Ectodermal cell (in vitro differentiated cells): Measurements from ENCODE around the gene OR6M1.

Experiments
- H3K27ac ChIP-seq: 2 replicates; pipeline ENCODE4 v1.7.0; 2013; ENCODE audit warnings: mild to moderate bottlenecking, low read depth, low read length; ENCODE audit not compliant: insufficient read depth, poor library complexity, severe bottlenecking
- H3K27me3 ChIP-seq: 2 replicates; pipeline ENCODE4 v1.7.0; 2013; ENCODE audit warnings: mild to moderate bottlenecking, low read length; ENCODE audit not compliant: insufficient read depth, control insufficient read depth, poor library complexity, severe bottlenecking
- H3K36me3 ChIP-seq: one replicate; pipeline ENCODE4 v1.7.0; 2013; ENCODE audit warnings: low read length; ENCODE audit not compliant: control insufficient read depth, insufficient read depth
- H3K4me1 ChIP-seq: one replicate; pipeline ENCODE4 v1.7.0; 2013; ENCODE audit warnings: low read length; ENCODE audit not compliant: control insufficient read depth, insufficient read depth
- H3K4me3 ChIP-seq: 2 replicates; pipeline ENCODE4 v1.7.0; 2013; ENCODE audit warnings: low read depth, low read length, control low read depth; ENCODE audit not compliant: insufficient read depth
- H3K9me3 ChIP-seq: 2 replicates; pipeline ENCODE4 v1.7.0; 2013; ENCODE audit warnings: mild to moderate bottlenecking, low read length, moderate library complexity; ENCODE audit not compliant: control insufficient read depth
- WGBS, 2 experiments: methylation state at CpG; one replicate each; pipeline ENCODE4 v1.1.7; 2013; ENCODE audit warnings: missing lambda C conversion rate in 2 of 2; 5-methylcytosine and 5-hydroxymethylcytosine counted together

OR6M1 gene

DNA sequence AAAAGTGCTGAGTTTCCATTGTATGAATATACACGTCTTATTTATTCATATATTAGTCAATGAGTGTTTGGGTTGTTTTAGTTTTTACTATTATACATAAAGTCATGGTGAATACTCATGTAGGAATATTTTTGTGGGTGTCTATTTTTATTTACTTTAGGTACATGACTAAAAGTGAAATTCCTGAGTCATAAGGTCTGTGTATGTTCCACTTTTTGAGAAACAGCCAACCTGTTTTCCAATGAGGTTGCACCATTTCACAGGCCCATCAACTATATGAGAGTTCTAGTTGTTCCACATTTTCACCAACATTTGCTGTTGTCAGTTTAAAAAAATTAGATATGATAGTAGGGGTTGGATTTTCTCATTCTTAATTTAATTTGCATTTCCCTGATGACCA lies 45.3 kb downstream of the OR6M1 start:
- no peaks in the 10 kb centered on the region for H3K27me3 ChIP-seq

DNA sequence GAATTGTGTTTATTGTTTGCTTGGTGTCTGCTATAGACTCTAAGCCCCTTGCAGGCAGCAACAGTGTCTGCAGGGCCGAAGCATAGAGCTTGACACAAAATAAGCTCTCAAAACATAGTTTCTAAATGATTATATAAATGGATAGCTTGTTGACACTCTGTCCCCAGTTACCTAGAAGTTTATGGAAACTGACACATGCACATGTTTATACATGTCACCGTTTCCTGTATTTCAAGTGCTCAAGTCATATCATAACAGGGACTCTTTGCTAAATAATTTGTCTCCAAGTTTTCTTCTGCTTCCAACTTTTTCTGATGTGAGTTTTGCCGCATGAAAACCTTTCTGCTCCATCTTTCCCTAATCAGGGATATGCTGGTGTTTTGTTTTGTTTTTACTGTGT lies 48.2 kb downstream of the OR6M1 start:
- Histone ChIP-seq H3K27ac (no peak overlapping the region), H3K9me3 (no peaks in the 10 kb centered on the region), H3K36me3 (no peaks in the 10 kb centered on the region), H3K4me3 (no peak overlapping the region), H3K27me3 (no peaks in the 10 kb centered on the region), H3K4me1 (no peaks in the 10 kb centered on the region)
- 90 to 97% methylated on average over 2 to 3 of the region's 3 CpGs for WGBS, 2 experiments

More for the DNA sequence above, 45.3 kb downstream of the OR6M1 start:
- no peaks in the 10 kb centered on the region for H3K4me1 ChIP-seq
- no CpG with 5 or more reads among the region's 1 CpG for WGBS, 2 experiments
- H3K4me3 ChIP-seq = no peak overlapping the region
- no peaks in the 10 kb centered on the region for H3K9me3 ChIP-seq
- H3K36me3 ChIP-seq = no peaks in the 10 kb centered on the region
- H3K27ac ChIP-seq = no peak overlapping the region

DNA sequence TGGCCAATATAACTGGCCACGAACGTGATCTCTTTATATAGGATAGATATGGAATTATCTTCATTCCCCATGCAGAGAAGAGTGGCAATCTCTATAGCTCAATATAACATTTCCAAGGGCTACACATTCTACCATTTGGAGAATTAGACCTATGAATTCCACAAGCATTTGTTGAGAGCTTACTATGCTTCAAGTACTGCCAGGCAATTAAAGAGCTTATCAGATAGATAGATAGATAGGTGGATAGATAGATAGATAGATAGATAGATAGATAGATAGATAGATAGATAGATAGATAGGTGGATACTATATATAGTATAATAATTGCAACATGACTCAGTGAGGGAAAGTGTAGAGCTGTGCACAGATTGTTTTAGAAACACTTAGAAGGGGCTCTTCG lies 50.3 kb downstream of the OR6M1 start:
- H3K27me3 ChIP-seq = no peaks in the 10 kb centered on the region
- 97 to 98% methylated on average over 1 to 3 of the region's 3 CpGs for WGBS, 2 experiments
- H3K4me1 ChIP-seq = no peaks in the 10 kb centered on the region
- no peak overlapping the region for H3K27ac ChIP-seq
- no peak overlapping the region for H3K4me3 ChIP-seq
- no peaks in the 10 kb centered on the region for H3K9me3 ChIP-seq
- no peaks in the 10 kb centered on the region for H3K36me3 ChIP-seq
